Fibroblast of skin of back (primary cell): Measurements from ENCODE around the gene PSME2.
"Not testable (repeated sequence)": the region's sequence is repeated elsewhere in the genome, so short reads cannot be mapped to it uniquely, and the experiment has no call there.

Source experiments
- DNase-seq: peaks from one replicate; pipeline ENCODE4 v3.0.0-alpha.2; 2013

The PSME2 gene

GRCh38 chr14:24113379-24113800 is 33.0 kb downstream of the PSME2 start:
- DNase-seq, result no peak

- no peak for DNase-seq
Measured at GRCh38 chr14:24110523-24110922, 35.9 kb downstream of the PSME2 start.

- DNase-seq, result no peak
Measured at GRCh38 chr14:24110060-24110459, 36.4 kb downstream of the PSME2 start.

- DNase-seq, result no peak
Measured at GRCh38 chr14:24108336-24108874, 38.0 kb downstream of the PSME2 start.

GRCh38 chr14:24106672-24107271 is 39.6 kb downstream of the PSME2 start:
- DNase-seq, result no peak

- DNase-seq, result not testable (repeated sequence)
Measured at GRCh38 chr14:24105609-24106239, 40.7 kb downstream of the PSME2 start.

GRCh38 chr14:24103451-24103850 is 43.0 kb downstream of the PSME2 start:
- no peak for DNase-seq

- DNase-seq, result no peak
Measured at GRCh38 chr14:24102357-24103048, 43.9 kb downstream of the PSME2 start.

GRCh38 chr14:24100982-24101494 is 45.4 kb downstream of the PSME2 start:
- DNase-seq, result no peak

GRCh38 chr14:24100197-24100981 is 46.0 kb downstream of the PSME2 start:
- no peak for DNase-seq

GRCh38 chr14:24098927-24099813 is 47.2 kb downstream of the PSME2 start:
- no peak for DNase-seq

GRCh38 chr14:24098229-24098926 is 48.0 kb downstream of the PSME2 start:
- DNase-seq, result no peak

- no peak for DNase-seq
Measured at GRCh38 chr14:24096545-24097181, 49.7 kb downstream of the PSME2 start.

- DNase-seq, result peak; percentile 77
Measured at GRCh38 chr14:24095271-24096068, 50.9 kb downstream of the PSME2 start.

GRCh38 chr14:24094841-24095270 is 51.6 kb downstream of the PSME2 start:
- peak; percentile 5 for DNase-seq

GRCh38 chr14:24093901-24094840 is 52.2 kb downstream of the PSME2 start, which contains the start of gene PCK2:
Gene PCK2, plus strand, starts transcription at chr14:24094311. Its CDS starts 95 bp downstream, at chr14:24094406.
- peak; percentile 98 for DNase-seq
